ENCODE results near the gene NEUROD4.

The NEUROD4 gene

DNA sequence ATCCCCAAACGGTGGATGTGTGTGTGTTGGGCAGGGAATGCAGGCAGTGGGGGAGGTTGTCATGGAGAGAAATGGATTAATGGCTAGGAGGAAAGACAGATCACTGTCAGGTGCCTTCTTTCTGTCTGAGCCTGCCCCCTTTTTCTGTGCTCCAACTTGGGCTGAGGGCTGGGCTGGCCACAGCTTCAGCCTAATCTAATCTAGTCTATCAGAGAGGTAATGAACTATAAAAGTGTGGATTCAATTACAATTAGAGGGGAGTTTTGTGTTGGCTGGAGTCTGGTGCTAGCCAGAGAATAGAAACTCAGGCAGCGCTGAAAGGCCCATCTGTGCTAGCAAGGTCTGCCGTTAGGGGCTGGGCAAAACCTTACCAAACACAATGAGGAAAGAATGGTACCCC, 41.2 kb downstream of the NEUROD4 start:
- DNase-seq, result no peak

DNA sequence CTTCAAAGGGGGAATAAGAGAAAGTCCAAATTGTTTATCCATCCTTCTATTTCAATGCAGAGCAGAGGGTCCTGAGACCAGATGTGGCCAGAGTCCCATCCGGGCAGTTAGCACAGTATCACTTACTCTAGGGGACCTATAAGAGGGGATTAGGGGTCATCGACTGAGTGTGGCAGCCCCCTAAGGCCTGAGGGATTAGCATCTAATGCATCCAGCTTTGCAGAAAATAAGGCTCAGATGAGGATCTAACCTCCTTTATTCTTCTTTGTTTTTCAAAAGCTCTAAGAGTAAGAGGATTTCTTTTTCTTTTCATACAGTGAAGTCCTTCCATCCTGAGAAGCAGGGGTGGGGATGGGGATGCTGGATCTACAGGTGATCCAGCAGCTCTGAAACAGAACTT, 43.5 kb downstream of the NEUROD4 start:
- no peak for DNase-seq

DNA sequence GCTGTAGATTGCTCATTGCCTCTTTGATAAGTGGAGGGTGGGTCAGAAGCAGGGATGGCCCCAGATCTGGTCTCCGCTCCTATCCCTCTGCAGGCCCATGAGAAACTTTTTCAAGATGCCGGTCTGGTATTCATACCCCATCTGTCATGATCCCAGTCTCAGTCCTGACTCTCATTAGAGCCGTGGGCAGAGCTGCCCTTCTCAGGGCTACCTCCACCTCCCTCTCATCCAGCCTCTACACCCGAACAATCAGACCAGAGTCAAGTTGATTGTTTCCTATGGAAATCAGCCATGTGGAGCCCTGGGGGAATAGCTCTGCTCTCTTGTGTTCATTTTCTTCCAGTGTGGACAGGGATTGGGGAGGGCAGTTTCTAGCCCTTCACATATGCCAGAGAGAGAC, 45.8 kb downstream of the NEUROD4 start:
- no peak for DNase-seq

DNA sequence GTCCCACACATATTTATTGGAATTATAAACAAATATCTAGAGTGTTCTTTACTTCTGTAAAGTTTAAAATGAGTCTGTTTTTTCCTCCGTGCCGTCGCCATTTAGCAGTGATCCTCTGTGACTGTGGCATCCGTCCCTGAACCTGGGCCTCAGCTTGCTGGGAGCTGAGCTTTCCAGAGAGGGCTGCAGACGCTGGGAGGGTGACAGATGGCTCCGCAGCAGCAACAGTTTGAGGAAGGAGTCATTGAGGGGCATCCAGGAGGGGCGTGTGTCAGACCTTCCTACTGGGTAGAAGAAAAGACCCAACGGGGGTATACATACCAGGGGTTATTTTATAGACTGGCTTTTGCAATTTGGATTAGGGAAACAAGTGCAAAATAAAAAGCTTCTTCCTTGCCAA, 47.9 kb downstream of the NEUROD4 start:
- no peak for DNase-seq

DNA sequence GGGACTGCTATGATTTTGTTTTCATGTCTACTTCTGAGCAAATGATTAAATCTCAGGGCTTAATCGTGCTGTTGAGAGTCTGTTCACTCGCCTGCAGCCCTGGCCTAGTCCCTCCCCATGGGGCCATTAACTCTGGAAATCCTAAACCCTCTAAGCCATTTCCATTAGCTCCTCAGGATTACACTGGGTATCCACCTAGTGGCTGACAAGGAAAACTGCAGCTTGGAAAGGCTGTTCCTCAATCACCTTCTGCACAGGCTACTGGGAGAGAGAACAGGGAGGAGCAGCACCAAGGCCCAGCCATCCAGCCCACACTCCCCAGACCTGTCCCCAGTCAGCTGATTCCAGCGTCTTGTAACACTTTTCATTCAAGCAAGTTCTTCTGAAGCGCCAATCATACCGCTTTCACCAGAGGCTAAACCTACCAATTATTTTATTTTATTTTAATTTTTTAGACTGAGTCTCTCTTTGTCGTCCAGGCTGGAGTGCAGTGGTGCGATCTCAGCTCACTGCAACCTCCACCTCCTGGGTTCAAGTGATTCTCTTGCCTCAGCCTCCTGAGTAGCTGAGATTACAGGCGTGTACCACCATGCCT, 48.7 kb downstream of the NEUROD4 start:
- peak in 2 of 5 donors; percentile 25 to 32 for DNase-seq

DNA sequence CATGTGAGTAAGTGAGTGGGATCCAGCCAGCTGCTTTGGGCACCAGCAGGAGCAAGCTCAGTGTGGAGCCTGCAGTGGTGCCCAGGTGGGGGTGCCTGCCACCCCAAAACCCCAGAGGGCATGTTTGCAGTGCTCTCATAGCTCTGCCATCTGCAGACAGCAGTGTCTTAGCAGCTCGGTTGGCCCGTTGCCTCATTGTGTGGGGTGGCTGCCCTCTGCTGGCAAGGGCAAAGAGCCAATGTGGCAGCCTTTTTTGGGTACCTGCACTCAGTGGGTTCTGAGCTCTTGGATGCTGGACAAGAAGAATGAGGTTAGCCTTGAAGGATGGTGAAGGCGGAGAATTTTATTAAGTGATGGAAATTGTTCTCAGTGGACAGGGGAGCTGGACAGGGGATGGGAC, 52.3 kb downstream of the NEUROD4 start:
- DNase-seq, result peak; percentile 38 to 72 (median 65)

DNA sequence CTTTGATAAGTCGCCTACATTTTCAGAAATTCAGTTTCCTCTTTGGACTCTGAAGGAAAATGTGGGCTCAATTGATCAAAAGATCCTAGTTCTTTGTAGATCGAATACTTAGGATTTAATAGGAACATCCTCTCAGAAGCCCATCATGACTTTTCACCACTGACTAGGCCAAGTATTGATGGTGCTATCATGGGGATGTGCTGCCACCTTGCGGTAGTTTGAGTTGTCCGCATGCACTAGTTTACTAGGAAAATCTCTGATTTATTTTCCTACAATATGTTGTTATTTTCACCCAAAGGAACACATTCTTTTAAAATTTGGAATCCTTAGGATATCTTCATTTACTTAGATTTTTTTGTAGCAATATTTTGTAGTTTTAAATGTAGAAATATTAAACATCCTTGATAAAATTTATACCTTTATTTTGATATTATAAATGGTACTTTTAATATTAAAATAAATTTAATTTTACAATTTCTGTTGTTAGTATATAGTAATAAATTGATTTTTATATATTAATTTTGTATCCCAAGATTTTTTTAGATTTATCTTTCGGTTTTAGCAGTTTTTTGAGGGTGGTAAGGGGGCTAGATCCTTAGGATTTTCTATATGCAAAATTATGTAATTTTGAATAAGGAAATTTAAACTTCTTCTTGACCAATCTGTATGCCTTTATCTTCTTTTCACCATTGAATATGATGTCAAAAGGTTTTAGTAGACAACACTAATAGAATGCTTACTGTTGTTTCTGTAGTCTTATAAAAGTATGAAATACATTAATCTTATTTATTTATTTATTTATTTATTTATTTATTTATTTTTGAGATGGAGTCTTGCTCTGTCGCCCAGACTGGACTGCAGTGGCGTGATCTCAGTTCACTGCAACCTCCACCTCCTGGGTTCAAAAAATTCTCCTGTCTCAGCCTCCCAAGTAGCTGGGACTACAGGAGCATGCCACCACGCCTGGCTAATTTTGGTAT, 53.6 kb downstream of the NEUROD4 start:
- DNase-seq, result peak; percentile 50 to 82 (median 66)

DNA sequence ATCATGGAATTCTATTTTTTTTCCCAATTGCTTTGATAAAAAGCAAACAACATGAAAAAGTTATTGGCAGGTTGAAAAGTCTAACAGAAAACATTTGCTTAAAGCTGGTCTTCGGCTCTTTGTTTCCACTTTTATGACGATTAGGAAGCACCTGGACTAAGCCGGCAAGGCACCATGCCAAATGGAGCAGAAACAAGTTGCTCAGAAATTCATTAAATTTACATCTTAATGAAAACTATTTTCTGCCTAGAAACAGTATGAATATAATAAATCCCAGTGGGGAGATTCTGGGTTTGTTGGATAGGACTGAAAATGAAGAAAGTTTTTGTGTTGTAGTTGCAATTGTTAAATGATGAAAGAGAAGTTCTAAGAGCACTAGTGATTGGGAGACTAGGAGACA, 55.0 kb downstream of the NEUROD4 start:
- no peak for DNase-seq
